Effector CD4-positive, alpha-beta T cell (primary cell): ENCODE results near the gene ZDHHC19.
"Not testable (repeated sequence)": the region's sequence is repeated elsewhere in the genome, so short reads cannot be mapped to it uniquely, and the experiment has no call there.

Source experiments
- DNase-seq: peaks from one replicate; pipeline ENCODE4 v3.0.0-alpha.2; 2020

The ZDHHC19 gene

GRCh38 chr3:196177567-196177966 lies 33.6 kb downstream of the ZDHHC19 start:
- DNase-seq = no peak

GRCh38 chr3:196175722-196176121 lies 35.5 kb downstream of the ZDHHC19 start:
- DNase-seq = no peak

- no peak for DNase-seq
Measured at GRCh38 chr3:196175116-196175625, 36.0 kb downstream of the ZDHHC19 start.

GRCh38 chr3:196174652-196175051 lies 36.5 kb downstream of the ZDHHC19 start:
- DNase-seq = no peak

GRCh38 chr3:196170296-196170695 lies 40.9 kb downstream of the ZDHHC19 start:
- not testable (repeated sequence) for DNase-seq

- DNase-seq = no peak
Measured at GRCh38 chr3:196169836-196170240, 41.4 kb downstream of the ZDHHC19 start.

- no peak for DNase-seq
Measured at GRCh38 chr3:196168808-196169391, 42.3 kb downstream of the ZDHHC19 start.

GRCh38 chr3:196166741-196167140 lies 44.5 kb downstream of the ZDHHC19 start:
- DNase-seq = no peak

GRCh38 chr3:196165850-196166249 lies 45.4 kb downstream of the ZDHHC19 start:
- DNase-seq = no peak

- DNase-seq = not testable (repeated sequence)
Measured at GRCh38 chr3:196165006-196165575, 46.1 kb downstream of the ZDHHC19 start.

- no peak for DNase-seq
Measured at GRCh38 chr3:196164576-196164975, 46.6 kb downstream of the ZDHHC19 start.

- no peak for DNase-seq
Measured at GRCh38 chr3:196163666-196164493, 47.3 kb downstream of the ZDHHC19 start.

- no peak for DNase-seq
Measured at GRCh38 chr3:196163212-196163611, 48.0 kb downstream of the ZDHHC19 start.

GRCh38 chr3:196162679-196163078 lies 48.5 kb downstream of the ZDHHC19 start:
- DNase-seq = no peak

GRCh38 chr3:196159952-196160804 lies 51.0 kb downstream of the ZDHHC19 start:
- no peak for DNase-seq

- DNase-seq = no peak
Measured at GRCh38 chr3:196159526-196159925, 51.7 kb downstream of the ZDHHC19 start.

GRCh38 chr3:196156160-196156559 lies 55.0 kb downstream of the ZDHHC19 start:
- no peak for DNase-seq

- no peak for DNase-seq
Measured at GRCh38 chr3:196150481-196150880, 60.7 kb downstream of the ZDHHC19 start.

GRCh38 chr3:196149831-196150301 lies 61.3 kb downstream of the ZDHHC19 start:
- no peak for DNase-seq

GRCh38 chr3:196149375-196149774 lies 61.8 kb downstream of the ZDHHC19 start:
- no peak for DNase-seq
